Activated naive CD4-positive, alpha-beta T cell treated with anti-CD3 and anti-CD28 coated beads, Interleukin-2, amount 10 ng/mL, durations not matched to agents 7 days and 5 days (primary cell): ENCODE data around the gene ODC1.

Source experiments
- CTCF ChIA-PET: fragments of 350-600 bp; sonication (Branson Sonifier 250); formaldehyde crosslinking; loops from one replicate; lab custom pipeline; 2021; ENCODE audit warnings: antibody characterized with exemption; lab: Charles Lee
- DNase-seq: peaks from one replicate; pipeline ENCODE4 v3.0.0-alpha.2; 2020
- H3K27ac Mint-ChIP-seq: one replicate; pipeline ENCODE4 v1.8.0; 2021; ENCODE audit warnings: mild to moderate bottlenecking, moderate library complexity, mixed read lengths
- H3K27me3 Mint-ChIP-seq: one replicate; pipeline ENCODE4 v1.8.0; 2021; ENCODE audit warnings: mild to moderate bottlenecking, mixed read lengths
- H3K36me3 Mint-ChIP-seq: one replicate; pipeline ENCODE4 v1.8.0; 2021; ENCODE audit warnings: mixed read lengths
- H3K4me1 Mint-ChIP-seq: one replicate; pipeline ENCODE4 v1.8.0; 2021; ENCODE audit warnings: mixed read lengths
- H3K4me3 Mint-ChIP-seq: one replicate; pipeline ENCODE4 v1.8.0; 2021; ENCODE audit warnings: mild to moderate bottlenecking, moderate library complexity, mixed read lengths
- H3K9me3 Mint-ChIP-seq: one replicate; pipeline ENCODE4 v1.8.0; 2021; ENCODE audit warnings: mixed read lengths

ODC1 gene

GRCh38 chr2:10486091-10486490, 38.0 kb upstream of the ODC1 start:
- H3K4me3 Mint-ChIP-seq: no peak overlapping the region
- no peaks in the 10 kb centered on the region for H3K9me3 Mint-ChIP-seq
- no peaks in the 10 kb centered on the region for H3K36me3 Mint-ChIP-seq
- peaks cover 72% of the 10 kb centered on the region for H3K27me3 Mint-ChIP-seq
- H3K27ac Mint-ChIP-seq: no peak overlapping the region
- CTCF ChIA-PET: no interaction called here
- no peaks in the 10 kb centered on the region for H3K4me1 Mint-ChIP-seq
- no peak for DNase-seq

GRCh38 chr2:10482913-10483312, 34.8 kb upstream of the ODC1 start:
- Mint-ChIP-seq H3K4me3 (no peak overlapping the region), H3K27me3 (peaks cover 65% of the 10 kb centered on the region), H3K4me1 (peaks cover 3% of the 10 kb centered on the region), H3K27ac (no peak overlapping the region), H3K9me3 (no peaks in the 10 kb centered on the region), H3K36me3 (no peaks in the 10 kb centered on the region)
- CTCF ChIA-PET: no interaction called here
- DNase-seq: no peak

DNA sequence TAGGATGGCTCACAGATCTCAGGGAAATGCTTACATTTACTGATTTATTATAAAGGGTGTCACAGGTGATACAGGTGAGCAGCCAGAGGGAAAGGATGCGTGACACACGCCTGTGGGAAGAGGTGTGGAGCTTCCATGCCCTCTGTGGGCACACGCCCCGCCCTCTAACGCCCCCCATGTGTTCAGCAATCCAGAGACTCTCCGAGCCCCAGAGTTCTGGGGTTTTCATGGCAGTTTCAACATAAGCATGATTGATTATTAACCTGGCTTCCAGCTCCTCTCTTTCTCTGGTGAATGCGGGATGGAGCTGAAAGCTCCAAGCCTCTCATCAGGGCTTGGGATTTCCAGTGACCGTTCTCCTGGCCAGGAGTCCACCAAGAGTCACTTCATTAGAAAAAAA, 34.3 kb upstream of the ODC1 start:
- no peak for DNase-seq
- Mint-ChIP-seq H3K27me3 (peaks cover 60% of the 10 kb centered on the region), H3K4me1 (peaks cover 7% of the 10 kb centered on the region), H3K4me3 (no peak overlapping the region), H3K36me3 (no peaks in the 10 kb centered on the region), H3K27ac (no peak overlapping the region), H3K9me3 (no peaks in the 10 kb centered on the region)
- CTCF ChIA-PET: no interaction called here

DNA sequence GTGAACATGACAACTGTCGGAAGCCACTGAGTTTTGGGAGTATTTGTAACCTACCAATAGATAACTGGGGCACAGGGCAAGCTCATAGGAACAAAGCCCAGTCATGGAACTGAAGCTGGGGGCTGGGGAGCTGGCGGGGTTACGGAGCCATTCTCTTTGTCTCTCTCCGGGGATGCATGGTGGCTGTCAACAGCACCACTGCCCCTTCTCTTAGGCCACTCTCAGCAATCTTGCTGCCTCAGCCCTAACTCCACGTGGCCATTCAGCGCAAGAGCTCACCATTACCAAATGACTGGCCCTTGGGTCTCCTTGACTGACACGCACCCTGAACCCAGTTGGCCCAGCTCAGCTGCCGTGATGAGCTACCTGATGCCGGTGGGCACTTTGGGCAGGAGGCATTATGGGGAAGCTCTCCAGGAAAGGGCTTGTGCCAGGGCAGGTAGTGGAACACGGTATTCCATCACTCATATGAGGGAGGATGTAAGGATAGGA, 33.6 kb upstream of the ODC1 start:
- CTCF ChIA-PET: no interaction called here
- Mint-ChIP-seq H3K36me3 (no peaks in the 10 kb centered on the region), H3K4me1 (peaks cover 13% of the 10 kb centered on the region)

GRCh38 chr2:10481055-10481665, 33.0 kb upstream of the ODC1 start:
- DNase-seq: no peak
- Mint-ChIP-seq H3K36me3 (no peaks in the 10 kb centered on the region), H3K4me3 (no peak overlapping the region), H3K4me1 (peaks cover 13% of the 10 kb centered on the region), H3K27me3 (peaks cover 48% of the 10 kb centered on the region), H3K27ac (no peak overlapping the region), H3K9me3 (no peaks in the 10 kb centered on the region)
- CTCF ChIA-PET: no interaction called here

More for the DNA sequence above, 33.6 kb upstream of the ODC1 start:
- no peak overlapping the region for H3K4me3 Mint-ChIP-seq
- no peak for DNase-seq
- peaks cover 53% of the 10 kb centered on the region for H3K27me3 Mint-ChIP-seq
- H3K27ac Mint-ChIP-seq: no peak overlapping the region
- H3K9me3 Mint-ChIP-seq: no peaks in the 10 kb centered on the region

GRCh38 chr2:10480359-10480949, 32.3 kb upstream of the ODC1 start:
- no peak for DNase-seq
- H3K4me1 Mint-ChIP-seq: peaks cover 13% of the 10 kb centered on the region
- no peak overlapping the region for H3K4me3 Mint-ChIP-seq
- H3K27ac Mint-ChIP-seq: no peak overlapping the region
- peaks cover 48% of the 10 kb centered on the region for H3K27me3 Mint-ChIP-seq
- H3K36me3 Mint-ChIP-seq: no peaks in the 10 kb centered on the region
- CTCF ChIA-PET: no interaction called here
- no peaks in the 10 kb centered on the region for H3K9me3 Mint-ChIP-seq

DNA sequence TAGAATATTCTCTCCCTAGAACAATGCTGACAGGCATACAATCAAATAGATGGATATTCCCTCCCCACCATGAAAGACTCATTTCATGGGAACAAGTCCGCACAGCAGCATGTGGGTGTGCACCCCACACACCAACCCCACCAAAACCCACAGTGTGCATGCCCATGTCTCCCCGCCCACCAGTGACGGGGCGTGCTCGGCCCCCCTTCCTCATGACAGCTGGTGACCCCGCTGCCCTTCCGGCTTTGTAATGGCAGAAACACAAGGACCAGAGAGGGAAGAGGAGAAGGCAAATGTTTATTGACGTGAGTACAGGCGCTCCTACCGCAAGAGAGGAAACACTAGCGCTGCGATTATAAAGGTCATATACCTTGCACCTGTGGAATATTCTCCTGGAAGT, 30.8 kb upstream of the ODC1 start:
- Mint-ChIP-seq H3K4me3 (no peak overlapping the region), H3K9me3 (no peaks in the 10 kb centered on the region), H3K36me3 (no peaks in the 10 kb centered on the region), H3K27me3 (peaks cover 44% of the 10 kb centered on the region), H3K4me1 (peaks cover 13% of the 10 kb centered on the region), H3K27ac (no peak overlapping the region)
- DNase-seq: no peak
- CTCF ChIA-PET: no interaction called here

- Mint-ChIP-seq H3K36me3 (no peaks in the 10 kb centered on the region), H3K4me1 (peaks cover 13% of the 10 kb centered on the region), H3K27ac (no peak overlapping the region), H3K27me3 (peaks cover 47% of the 10 kb centered on the region), H3K4me3 (no peak overlapping the region), H3K9me3 (no peaks in the 10 kb centered on the region)
- CTCF ChIA-PET: no interaction called here
- DNase-seq: no peak
These were observed 30.1 kb upstream of the ODC1 start for GRCh38 chr2:10478298-10478625.

DNA sequence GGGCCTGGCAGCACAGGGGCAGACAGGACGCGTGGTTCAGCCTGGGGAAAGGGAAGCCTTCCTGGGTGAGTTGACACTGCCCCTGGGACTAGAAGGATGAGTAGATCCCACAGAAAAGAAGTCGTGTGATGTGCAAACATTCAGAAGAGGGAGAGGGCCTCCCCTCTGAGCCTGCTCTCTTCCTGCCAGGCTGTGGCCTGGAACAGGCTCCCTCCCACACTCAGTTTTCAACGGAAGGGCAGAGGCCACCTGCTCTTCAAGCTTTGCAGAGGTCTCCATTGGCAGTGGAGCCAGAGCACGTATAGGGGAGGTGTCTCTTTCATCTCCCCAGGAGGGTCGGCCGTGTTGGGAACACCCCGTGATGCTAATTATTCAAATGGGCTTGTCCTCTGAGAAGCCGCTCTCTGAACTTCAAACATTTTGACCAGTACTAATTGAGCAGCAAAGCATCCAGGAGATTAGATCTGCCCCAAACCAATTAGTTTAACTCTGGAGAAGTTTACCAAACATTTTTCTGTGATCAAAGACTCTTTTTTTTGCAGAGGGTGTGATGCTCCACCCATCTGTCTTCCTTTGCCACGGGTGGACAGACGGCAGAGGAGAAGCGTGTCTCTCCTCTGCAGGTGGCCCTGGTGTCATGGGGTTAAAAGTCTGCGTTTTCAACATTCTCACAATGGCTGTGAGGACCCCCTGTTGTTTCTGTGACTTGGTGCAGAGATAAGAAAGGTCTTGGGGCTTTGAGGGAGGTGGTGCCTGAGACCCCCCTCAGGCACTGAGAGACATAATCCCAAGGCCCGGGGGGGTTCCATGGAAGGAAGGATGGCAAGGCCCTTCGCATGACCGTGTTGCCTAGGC, 29.5 kb upstream of the ODC1 start:
- CTCF ChIA-PET: no interaction called here
- Mint-ChIP-seq H3K4me3 (no peak overlapping the region), H3K27me3 (peaks cover 47% of the 10 kb centered on the region), H3K9me3 (no peaks in the 10 kb centered on the region), H3K36me3 (no peaks in the 10 kb centered on the region), H3K27ac (no peak overlapping the region), H3K4me1 (peaks cover 13% of the 10 kb centered on the region)
- DNase-seq: no peak

DNA sequence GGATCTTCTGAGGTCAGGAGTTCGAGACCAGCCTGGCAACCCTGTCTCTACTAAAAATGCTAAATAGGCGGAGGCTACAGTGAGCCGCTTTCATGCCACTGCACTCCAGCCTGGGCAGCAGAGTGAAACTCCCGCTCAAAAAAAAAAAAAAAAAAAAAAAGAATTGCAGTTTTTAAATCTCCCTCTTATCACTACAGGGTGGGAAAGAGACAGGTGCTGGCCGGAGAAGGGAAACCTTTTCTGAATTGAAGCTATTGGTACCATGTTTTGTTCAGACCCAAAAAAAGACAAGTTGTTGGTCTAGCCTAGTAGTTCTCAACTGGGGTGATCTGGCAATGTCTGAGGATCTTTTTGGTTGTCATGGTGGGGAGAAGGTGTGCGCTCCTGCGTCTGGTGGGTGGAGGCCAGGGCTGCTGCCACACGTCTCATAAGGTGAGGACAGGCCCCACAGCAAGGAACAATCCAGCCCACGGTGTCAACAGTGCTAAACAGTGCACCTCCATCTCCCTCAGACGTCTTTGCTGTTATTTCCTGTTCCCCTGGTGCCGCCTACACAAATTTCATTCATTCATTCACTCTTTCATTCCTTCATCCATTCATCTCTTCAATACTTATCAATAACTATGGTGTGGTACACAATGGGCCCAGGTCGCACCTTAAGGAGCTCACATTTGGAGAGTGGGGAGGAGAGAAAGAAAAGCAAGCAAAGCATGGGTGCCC, 28.8 kb upstream of the ODC1 start:
- no peak for DNase-seq
- CTCF ChIA-PET: no interaction called here

DNA sequence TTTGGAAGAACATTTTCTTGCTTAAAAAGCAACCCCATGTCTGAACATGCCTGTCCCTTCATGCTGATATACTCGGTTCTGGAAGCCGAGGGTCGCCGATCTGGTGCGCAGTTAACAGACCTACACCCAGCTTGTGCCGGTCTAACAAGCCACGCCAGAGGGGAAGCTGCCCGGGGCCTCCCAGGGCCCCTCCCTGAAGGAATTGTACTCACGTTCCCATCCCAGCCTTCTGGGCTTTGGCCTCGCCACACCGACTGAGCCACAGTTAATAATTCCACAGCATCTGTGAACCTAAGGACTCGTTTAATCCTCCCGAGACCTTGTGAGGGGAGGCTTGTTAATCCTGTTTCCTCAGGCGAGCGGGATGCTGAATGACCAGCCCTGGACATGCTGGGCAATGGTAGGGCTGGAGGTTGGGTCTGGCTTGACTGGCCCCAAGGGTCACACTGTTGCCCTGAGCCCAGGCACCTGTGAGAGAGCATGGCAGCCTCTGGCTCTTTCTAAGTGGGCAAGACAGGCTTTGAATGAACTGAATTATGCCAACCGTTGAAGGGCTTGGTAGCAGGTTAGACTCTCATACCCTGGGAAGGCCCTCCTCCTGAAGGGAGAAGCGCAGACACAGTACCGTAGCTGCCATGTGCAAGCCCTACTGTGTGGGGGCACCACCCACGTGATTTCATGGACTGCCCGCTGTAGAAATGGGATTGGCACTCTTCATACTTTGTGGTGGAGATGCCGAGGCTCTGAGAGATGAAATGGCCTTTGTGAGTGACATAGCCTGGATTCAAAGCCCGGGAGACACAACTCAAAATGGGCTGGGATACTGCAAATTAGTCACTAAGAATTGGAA, 27.9 kb upstream of the ODC1 start:
- H3K9me3 Mint-ChIP-seq: no peaks in the 10 kb centered on the region
- H3K4me3 Mint-ChIP-seq: no peak overlapping the region
- DNase-seq: no peak
- no peak overlapping the region for H3K27ac Mint-ChIP-seq
- peaks cover 13% of the 10 kb centered on the region for H3K4me1 Mint-ChIP-seq
- H3K36me3 Mint-ChIP-seq: no peaks in the 10 kb centered on the region
- CTCF ChIA-PET: no interaction called here
- peaks cover 40% of the 10 kb centered on the region for H3K27me3 Mint-ChIP-seq

More for the DNA sequence above, 28.8 kb upstream of the ODC1 start:
- H3K9me3 Mint-ChIP-seq: no peaks in the 10 kb centered on the region
- no peak overlapping the region for H3K27ac Mint-ChIP-seq
- no peak overlapping the region for H3K4me3 Mint-ChIP-seq
- peaks cover 13% of the 10 kb centered on the region for H3K4me1 Mint-ChIP-seq
- H3K27me3 Mint-ChIP-seq: peaks cover 47% of the 10 kb centered on the region
- H3K36me3 Mint-ChIP-seq: no peaks in the 10 kb centered on the region

GRCh38 chr2:10475221-10475722, 27.1 kb upstream of the ODC1 start:
- H3K9me3 Mint-ChIP-seq: no peaks in the 10 kb centered on the region
- peaks cover 40% of the 10 kb centered on the region for H3K27me3 Mint-ChIP-seq
- DNase-seq: no peak
- no peak overlapping the region for H3K4me3 Mint-ChIP-seq
- no peaks in the 10 kb centered on the region for H3K36me3 Mint-ChIP-seq
- H3K27ac Mint-ChIP-seq: no peak overlapping the region
- H3K4me1 Mint-ChIP-seq: peaks cover 13% of the 10 kb centered on the region
- CTCF ChIA-PET: no interaction called here

GRCh38 chr2:10473121-10473756, 25.1 kb upstream of the ODC1 start:
- Mint-ChIP-seq H3K36me3 (no peaks in the 10 kb centered on the region), H3K9me3 (no peaks in the 10 kb centered on the region), H3K4me3 (no peak overlapping the region), H3K27me3 (peaks cover 45% of the 10 kb centered on the region), H3K4me1 (peaks cover 13% of the 10 kb centered on the region), H3K27ac (no peak overlapping the region)
- CTCF ChIA-PET: no interaction called here
- DNase-seq: no peak
